Brain microvascular endothelial cell (primary cell): Measurements from ENCODE around the gene DISP2.

ENCODE experiments used
- DNase-seq: peaks from one replicate; pipeline ENCODE4 v3.0.0-alpha.2; 2020
- H3K27ac ChIP-seq: fragments of 250-450 bp; sonication (Bioruptor Pico); 2 replicates; pipeline ENCODE4 v1.5.1; 2020; ENCODE audit warnings: mild to moderate bottlenecking, moderate library complexity
- H3K27me3 ChIP-seq: fragments of 250-450 bp; sonication (Bioruptor Pico); replicated peaks from 2 replicates; pipeline ENCODE4 v1.5.1; 2020; ENCODE audit warnings: mild to moderate bottlenecking
- H3K36me3 ChIP-seq: fragments of 250-450 bp; sonication (Bioruptor Pico); replicated peaks from 2 replicates; pipeline ENCODE4 v1.5.1; 2020; ENCODE audit warnings: mild to moderate bottlenecking
- H3K4me3 ChIP-seq: 2 replicates; pipeline ENCODE4 v1.5.1; 2011; ENCODE audit warnings: low read depth, mild to moderate bottlenecking, control low read depth, low read length, moderate library complexity
- in situ Hi-C: cut with HindIII; loops from 2 replicates; pipeline ENCODE4 v1.10.0; 2017; ENCODE audit warnings: low sequenced_read_pairs, low pct_ligation_motif_present
- TF ChIP-seq, protein P1 (sequence below): IDR thresholded peaks from 2 replicates; pipeline ENCODE4 v1.5.1; 2011; ENCODE audit warnings: low read depth, mild to moderate bottlenecking, moderate library complexity, low read length, control low read depth, inconsistent platforms; ENCODE audit errors: missing control alignments

DISP2 gene

GRCh38 chr15:40357723-40358470 lies at the start of gene DISP2:
Gene DISP2, plus strand, starts transcription at chr15:40358219. Its CDS starts 103 bp downstream, at chr15:40358322.
- H3K4me3 ChIP-seq: peak within 1 kb of the TSS; percentile 55
- no peak within 1 kb of the TSS for H3K27ac ChIP-seq
- TF ChIP-seq, protein P1, sequence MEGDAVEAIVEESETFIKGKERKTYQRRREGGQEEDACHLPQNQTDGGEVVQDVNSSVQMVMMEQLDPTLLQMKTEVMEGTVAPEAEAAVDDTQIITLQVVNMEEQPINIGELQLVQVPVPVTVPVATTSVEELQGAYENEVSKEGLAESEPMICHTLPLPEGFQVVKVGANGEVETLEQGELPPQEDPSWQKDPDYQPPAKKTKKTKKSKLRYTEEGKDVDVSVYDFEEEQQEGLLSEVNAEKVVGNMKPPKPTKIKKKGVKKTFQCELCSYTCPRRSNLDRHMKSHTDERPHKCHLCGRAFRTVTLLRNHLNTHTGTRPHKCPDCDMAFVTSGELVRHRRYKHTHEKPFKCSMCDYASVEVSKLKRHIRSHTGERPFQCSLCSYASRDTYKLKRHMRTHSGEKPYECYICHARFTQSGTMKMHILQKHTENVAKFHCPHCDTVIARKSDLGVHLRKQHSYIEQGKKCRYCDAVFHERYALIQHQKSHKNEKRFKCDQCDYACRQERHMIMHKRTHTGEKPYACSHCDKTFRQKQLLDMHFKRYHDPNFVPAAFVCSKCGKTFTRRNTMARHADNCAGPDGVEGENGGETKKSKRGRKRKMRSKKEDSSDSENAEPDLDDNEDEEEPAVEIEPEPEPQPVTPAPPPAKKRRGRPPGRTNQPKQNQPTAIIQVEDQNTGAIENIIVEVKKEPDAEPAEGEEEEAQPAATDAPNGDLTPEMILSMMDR: no peak
- no peaks in the 10 kb centered on the region for H3K27me3 ChIP-seq
- DNase-seq: peak; percentile 59
- no peaks in the 10 kb centered on the region for H3K36me3 ChIP-seq
- in situ Hi-C loops: no loop called here

GRCh38 chr15:40309344-40309862 lies 48.6 kb upstream of the DISP2 start:
- no peak overlapping the region for H3K27ac ChIP-seq
- peaks cover 5% of the 10 kb centered on the region for H3K27me3 ChIP-seq
- no peak overlapping the region for H3K4me3 ChIP-seq
- DNase-seq: no peak
- in situ Hi-C loops: no loop called here
- TF ChIP-seq, protein P1: no peak
- H3K36me3 ChIP-seq: no peaks in the 10 kb centered on the region

- Histone ChIP-seq H3K4me3 (no peak overlapping the region), H3K27ac (no peak overlapping the region), H3K36me3 (no peaks in the 10 kb centered on the region), H3K27me3 (peaks cover 5% of the 10 kb centered on the region)
- TF ChIP-seq, protein P1: peak; percentile 87
- in situ Hi-C loops: no loop called here
- DNase-seq: no peak
Measured at GRCh38 chr15:40310001-40310959, 47.7 kb upstream of the DISP2 start.

DNA sequence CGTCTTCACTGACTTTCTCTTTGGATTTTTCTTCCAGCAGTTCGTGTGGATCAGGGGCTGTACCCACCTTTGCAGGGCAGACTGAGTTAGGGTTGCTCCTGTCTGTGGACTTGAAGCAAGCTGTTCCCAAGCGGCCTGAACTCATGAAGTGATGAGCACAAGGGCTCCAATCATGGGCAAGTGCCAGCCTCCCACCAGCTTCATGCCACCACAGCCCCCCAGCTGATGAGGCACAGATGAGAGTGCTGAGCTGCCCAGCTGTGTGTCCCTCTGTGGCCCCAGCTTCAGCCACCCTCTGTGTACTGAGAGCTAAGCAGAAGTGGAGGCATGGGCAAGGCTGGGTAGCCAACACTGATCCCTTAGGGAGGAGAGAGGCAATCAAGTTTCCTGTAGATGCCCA lies 47.0 kb upstream of the DISP2 start:
- Histone ChIP-seq H3K36me3 (no peaks in the 10 kb centered on the region), H3K4me3 (no peak overlapping the region), H3K27me3 (peaks cover 5% of the 10 kb centered on the region), H3K27ac (no peak overlapping the region)
- in situ Hi-C loops: no loop called here
- TF ChIP-seq, protein P1: no peak
- DNase-seq: no peak

- TF ChIP-seq, protein P1: no peak
- no peak for DNase-seq
- H3K36me3 ChIP-seq: no peaks in the 10 kb centered on the region
- in situ Hi-C loops: no loop called here
- peaks cover 5% of the 10 kb centered on the region for H3K27me3 ChIP-seq
- H3K27ac ChIP-seq: no peak overlapping the region
- H3K4me3 ChIP-seq: no peak overlapping the region
Measured at GRCh38 chr15:40312370-40313158, 45.5 kb upstream of the DISP2 start.
